HepG2 (cell line): ENCODE measurements around the gene NCCRP1. TPM values are rescaled to one million over a fixed set of nuclear protein-coding genes. Genes with fewer than 3 reads are reported as not detected.
A peak's percentile ranks its signal among the peaks of the same experiment; 100 is the strongest.

Source experiments
- ATAC-seq: fragments of 200-7000 bp; cut with Tn5 transposase; 3 replicates; pipeline ENCODE4 v1.9.1; 2020; ENCODE audit warnings: mild to moderate bottlenecking, moderate library complexity
- BruUV-seq: library from RNA; stranded (reverse); fragments of 400-500 nt; replicated peaks from 2 replicates; lab custom pipeline; 2021; lab: Mats Ljungman, UMichigan
- CTCF ChIA-PET: fragments of 300-600 bp; formaldehyde crosslinking; extraction: SDS; loops from one replicate; lab custom pipeline; 2021; ENCODE audit warnings: low total read pairs, inconsistent platforms, low intra/inter-chr PET ratio; lab: Yijun Ruan, JAX
- POLR2A ChIA-PET: fragments of 350-600 bp; sonication (Branson Sonifier 250); formaldehyde crosslinking; loops from one replicate; lab custom pipeline; 2020; ENCODE audit warnings: antibody characterized with exemption, inconsistent platforms; lab: Yijun Ruan, JAX
- DNase-seq: peaks from one replicate; pipeline ENCODE4 v3.0.0-alpha.2; 2015; ENCODE audit warnings: low spot score
- FAIRE-seq: peaks from 3 replicates; lab custom pipeline; 2011; peaks lifted over from hg19 to GRCh38; lab: Jason Lieb, UNC
- H2AFZ ChIP-seq: one replicate; pipeline ENCODE4 v1.6.1; 2011; ENCODE audit warnings: low read length, inconsistent platforms
- H3K27ac ChIP-seq: fragments of 300-600 bp; 3 replicates; pipeline ENCODE4 v1.8.0; 2011; ENCODE audit warnings: mixed run types, mild to moderate bottlenecking, mixed read lengths, low read length, inconsistent platforms; ENCODE audit not compliant: insufficient read depth; ENCODE audit errors: extremely low read length
- H3K27me3 ChIP-seq, 2 experiments: fragments of 200-600 bp in 1 of 2; 2 replicates in 1 of 2; 3 replicates in 1 of 2; pipeline versions ENCODE4 v1.6.0 to v1.8.0; 2011; ENCODE audit warnings: low read length in 2 of 2, mild to moderate bottlenecking in 2 of 2, moderate library complexity in 2 of 2, inconsistent platforms in 1 of 2; ENCODE audit not compliant: insufficient read depth in 2 of 2, control insufficient read depth in 1 of 2
- H3K36me3 ChIP-seq, 2 experiments: fragments of 200-600 bp in 1 of 2; replicated peaks in 1 of 2; 2 replicates in 1 of 2; 3 replicates in 1 of 2; pipeline versions ENCODE4 v1.5.1 to v1.8.0; 2011; ENCODE audit warnings: low read length in 2 of 2, inconsistent platforms in 1 of 2; ENCODE audit not compliant: insufficient read depth in 2 of 2, control insufficient read depth in 1 of 2
- H3K4me1 ChIP-seq: 2 replicates; pipeline ENCODE4 v1.5.1; 2012; ENCODE audit warnings: low read length, inconsistent platforms; ENCODE audit not compliant: insufficient read depth
- H3K4me2 ChIP-seq: 2 replicates; pipeline ENCODE4 v1.6.0; 2011; ENCODE audit warnings: low read depth, low read length, inconsistent platforms
- H3K4me3 ChIP-seq, 3 experiments: fragments of 200-600 bp in 1 of 3; sonication (generic), shearing (Covaris generic) in 1 of 3; replicated peaks in 1 of 3; 2 replicates each; pipeline ENCODE4 v1.5.1; 2011 to 2016; ENCODE audit warnings: low read length in 3 of 3, inconsistent platforms in 2 of 3, low read depth in 2 of 3, mild to moderate bottlenecking in 2 of 3, control low read depth in 1 of 3, mixed read lengths in 1 of 3; ENCODE audit not compliant: insufficient read depth in 1 of 3
- H3K79me2 ChIP-seq: one replicate; pipeline ENCODE4 v1.6.1; 2011; ENCODE audit warnings: low read length, inconsistent platforms; ENCODE audit not compliant: insufficient read depth
- H3K9ac ChIP-seq: 2 replicates; pipeline ENCODE4 v1.6.0; 2011; ENCODE audit warnings: mild to moderate bottlenecking, low read depth, low read length, inconsistent platforms; ENCODE audit not compliant: insufficient read depth
- H3K9me3 ChIP-seq: 2 replicates; pipeline ENCODE4 v1.5.1; 2012; ENCODE audit warnings: mild to moderate bottlenecking, low read length
- H4K20me1 ChIP-seq: 2 replicates; pipeline ENCODE4 v1.6.0; 2011; ENCODE audit warnings: inconsistent platforms, mild to moderate bottlenecking, low read length, moderate library complexity; ENCODE audit not compliant: insufficient read depth
- MTF2 ChIP-seq: sonication (generic); formaldehyde crosslinking; IDR thresholded peaks from 2 replicates; pipeline ENCODE4 v1.5.0; 2020; ENCODE audit warnings: missing genetic modification reagents, borderline replicate concordance
- ZNF629 ChIP-seq: sonication (generic); formaldehyde crosslinking; conservative IDR thresholded peaks from 2 replicates; pipeline ENCODE4 v1.5.0; 2020; ENCODE audit warnings: missing genetic modification reagents
- ZNF768 ChIP-seq: sonication (generic); formaldehyde crosslinking; IDR thresholded peaks from 2 replicates; pipeline ENCODE4 v1.4.0; 2020; ENCODE audit warnings: missing genetic modification reagents
- WGBS: methylation state at CpG from one replicate; pipeline ENCODE4 v1.1.6; 2017; ENCODE audit warnings: low lambda C conversion rate; 5-methylcytosine and 5-hydroxymethylcytosine counted together
- in situ Hi-C: cut with HindIII; loops from 2 replicates; pipeline ENCODE4 v1.10.0; 2017; ENCODE audit warnings: low pct_unique_long_range_greater_than_20kb; ENCODE audit not compliant: extremely low pct_ligation_motif_present
- intact Hi-C: fragments of 100-400 bp; cut with micrococcal nuclease; formaldehyde crosslinking; loops from one replicate; pipeline ENCODE4 v1.10.0; 2022; ENCODE audit not compliant: unreplicated experiment
- polyA plus RNA-seq, 8 experiments: library from polyadenylated mRNA; depleted of rRNA in 3 of 8; stranded (reverse) in 7 of 8; unstranded in 1 of 8; fragments of >200 nt; fragmentation: Illumina TruSeq in 4 of 8; extraction: Trizol in 4 of 8; gene quantifications; 2 replicates each; pipeline versions ENCODE4 v1.2.1 to v1.2.3, GENCODE V29; 2011 to 2016; ENCODE audit warnings: low read depth in 4 of 8, missing spikeins in 1 of 8, mixed read lengths in 1 of 8; ENCODE audit not compliant: insufficient read depth in 1 of 8
- total RNA-seq, 5 experiments: library from RNA; depleted of rRNA; stranded (reverse); fragments of >200 nt; fragmentation: Illumina TruSeq; extraction: Trizol; gene quantifications; 2 replicates each; pipeline ENCODE4 v1.2.3, GENCODE V29; 2016; ENCODE audit warnings: low read depth in 1 of 5
- TF ChIP-seq, protein P1 (sequence below): sonication (generic); formaldehyde crosslinking; IDR thresholded peaks from 2 replicates; pipeline ENCODE4 v1.4.0; 2020; ENCODE audit warnings: missing genetic modification reagents, borderline replicate concordance
- TF ChIP-seq, protein P2 (sequence below): IDR thresholded peaks from 2 replicates; pipeline ENCODE4 v1.6.1; 2016; ENCODE audit warnings: missing genetic modification reagents, missing compliant biosample characterization

NCCRP1 gene
- total and polyA plus RNA-seq, 2 of the 13 experiments (the other 11 are each of a cell fraction or from before 2014, with no cell fraction given), result not detected

DNA sequence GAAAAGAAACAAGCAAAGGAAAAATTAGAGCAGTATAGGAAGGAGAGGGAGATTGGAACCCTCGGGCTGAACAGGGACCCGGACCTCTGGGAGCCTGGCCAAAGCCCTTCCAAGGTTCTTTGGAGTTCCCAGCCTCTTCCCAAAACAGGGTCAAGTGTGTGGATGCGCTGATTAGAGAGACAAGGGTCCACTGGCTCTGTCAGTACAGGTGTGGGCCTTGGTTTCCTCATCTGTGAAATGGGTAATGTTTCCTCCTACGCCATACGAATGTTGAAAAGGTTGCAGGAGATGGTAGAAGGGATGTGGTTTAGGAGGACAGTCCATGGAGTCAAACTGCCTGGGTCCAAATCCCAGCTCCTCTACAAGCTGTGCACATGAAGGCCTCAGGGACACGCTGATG, 9.4 kb downstream of the NCCRP1 start:
- in situ Hi-C loops, result no loop called here
- CTCF ChIA-PET, result no interaction called here

GRCh38 chr19:39207293-39207836, 10.6 kb downstream of the NCCRP1 start:
- 18% methylated on average over 6 of the region's 6 CpGs for WGBS
- peaks cover 3% of the 10 kb centered on the region; the same call in 1 of the 2 replicates for H3K4me1 ChIP-seq
- H3K4me3 ChIP-seq, result no peak overlapping the region
- ATAC-seq (no peak), DNase-seq (no peak), FAIRE-seq (no peak)
- CTCF ChIA-PET, result no interaction called here
- no peaks in the 10 kb centered on the region for H3K36me3 ChIP-seq
- H3K79me2 ChIP-seq, result no peaks in the 10 kb centered on the region
- no peaks in the 10 kb centered on the region for H4K20me1 ChIP-seq
- H3K27ac ChIP-seq, result no peak overlapping the region
- BruUV-seq, result no TSS peak
- peaks cover 6 to 29% of the 10 kb centered on the region in 2 experiments for H3K27me3 ChIP-seq
- in situ Hi-C loops, result no loop called here
- no peak overlapping the region for H3K4me2 ChIP-seq
- POLR2A ChIA-PET, result no interaction called here
- no peak overlapping the region for H3K9ac ChIP-seq
- H2AFZ ChIP-seq, result no peak overlapping the region
- no peaks in the 10 kb centered on the region for H3K9me3 ChIP-seq
- TF ChIP-seq, protein P1, sequence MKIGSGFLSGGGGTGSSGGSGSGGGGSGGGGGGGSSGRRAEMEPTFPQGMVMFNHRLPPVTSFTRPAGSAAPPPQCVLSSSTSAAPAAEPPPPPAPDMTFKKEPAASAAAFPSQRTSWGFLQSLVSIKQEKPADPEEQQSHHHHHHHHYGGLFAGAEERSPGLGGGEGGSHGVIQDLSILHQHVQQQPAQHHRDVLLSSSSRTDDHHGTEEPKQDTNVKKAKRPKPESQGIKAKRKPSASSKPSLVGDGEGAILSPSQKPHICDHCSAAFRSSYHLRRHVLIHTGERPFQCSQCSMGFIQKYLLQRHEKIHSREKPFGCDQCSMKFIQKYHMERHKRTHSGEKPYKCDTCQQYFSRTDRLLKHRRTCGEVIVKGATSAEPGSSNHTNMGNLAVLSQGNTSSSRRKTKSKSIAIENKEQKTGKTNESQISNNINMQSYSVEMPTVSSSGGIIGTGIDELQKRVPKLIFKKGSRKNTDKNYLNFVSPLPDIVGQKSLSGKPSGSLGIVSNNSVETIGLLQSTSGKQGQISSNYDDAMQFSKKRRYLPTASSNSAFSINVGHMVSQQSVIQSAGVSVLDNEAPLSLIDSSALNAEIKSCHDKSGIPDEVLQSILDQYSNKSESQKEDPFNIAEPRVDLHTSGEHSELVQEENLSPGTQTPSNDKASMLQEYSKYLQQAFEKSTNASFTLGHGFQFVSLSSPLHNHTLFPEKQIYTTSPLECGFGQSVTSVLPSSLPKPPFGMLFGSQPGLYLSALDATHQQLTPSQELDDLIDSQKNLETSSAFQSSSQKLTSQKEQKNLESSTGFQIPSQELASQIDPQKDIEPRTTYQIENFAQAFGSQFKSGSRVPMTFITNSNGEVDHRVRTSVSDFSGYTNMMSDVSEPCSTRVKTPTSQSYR, result no peak
- peak; percentile 68; the same call in 1 of the 2 replicates for TF ChIP-seq ZNF768 (CRISPR knock-in tag)
- intact Hi-C loops, result no loop called here

More for the DNA sequence above, 9.4 kb downstream of the NCCRP1 start:
- POLR2A ChIA-PET, result no interaction called here
- H3K27me3 ChIP-seq, result peaks cover 6 to 35% of the 10 kb centered on the region in 2 experiments
- H3K36me3 ChIP-seq, result no peaks in the 10 kb centered on the region
- H3K4me1 ChIP-seq, result peaks cover 9% of the 10 kb centered on the region; the same call in 1 of the 2 replicates
- 48% methylated on average over 4 of the region's 6 CpGs for WGBS
- H3K4me2 ChIP-seq, result no peak overlapping the region
- H4K20me1 ChIP-seq, result no peaks in the 10 kb centered on the region
- no peak for DNase-seq
- no peaks in the 10 kb centered on the region for H3K79me2 ChIP-seq
- no peak overlapping the region for H3K9ac ChIP-seq
- intact Hi-C loops, result no loop called here
- no peaks in the 10 kb centered on the region for H3K9me3 ChIP-seq
- TF ChIP-seq ZNF629 (CRISPR knock-in tag) (0 out of 2 replicates have a peak, but pooled peaks have one; percentile 36), MTF2 (CRISPR knock-in tag) (no peak)
- TF ChIP-seq, protein P2, sequence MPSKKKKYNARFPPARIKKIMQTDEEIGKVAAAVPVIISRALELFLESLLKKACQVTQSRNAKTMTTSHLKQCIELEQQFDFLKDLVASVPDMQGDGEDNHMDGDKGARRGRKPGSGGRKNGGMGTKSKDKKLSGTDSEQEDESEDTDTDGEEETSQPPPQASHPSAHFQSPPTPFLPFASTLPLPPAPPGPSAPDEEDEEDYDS (CRISPR knock-in tag), result no peak
- no peak overlapping the region for H2AFZ ChIP-seq
- no peak for ATAC-seq
- BruUV-seq, result no TSS peak
- no peak overlapping the region for H3K4me3 ChIP-seq
- H3K27ac ChIP-seq, result no peak overlapping the region
- FAIRE-seq, result no peak
